H9 (cell line): ENCODE data around the gene ZNF423. TPM values are rescaled to one million over a fixed set of nuclear protein-coding genes. Genes with fewer than 3 reads are reported as not detected.

Experiments used
- DNase-seq: peaks from one replicate; pipeline ENCODE4 v3.0.0-alpha.2; 2017
- H2AFZ ChIP-seq: one replicate; pipeline ENCODE4 v1.6.1; 2013; ENCODE audit warnings: mild to moderate bottlenecking, low read length, control low read depth, moderate library complexity
- H2AK5ac ChIP-seq: 2 replicates; pipeline ENCODE4 v1.6.1; 2013; ENCODE audit warnings: low read length, control low read depth, mixed read lengths; ENCODE audit not compliant: insufficient read length
- H2BK120ac ChIP-seq: one replicate; pipeline ENCODE4 v1.6.1; 2013; ENCODE audit warnings: low read depth, mild to moderate bottlenecking, low read length, control low read depth, inconsistent platforms; ENCODE audit not compliant: poor library complexity, severe bottlenecking
- H2BK12ac ChIP-seq: 2 replicates; pipeline ENCODE4 v1.6.1; 2013; ENCODE audit warnings: low read length, control low read depth, mixed read lengths, low read depth; ENCODE audit not compliant: insufficient read length
- H2BK15ac ChIP-seq: 2 replicates; pipeline ENCODE4 v1.6.1; 2013; ENCODE audit warnings: low read depth, low read length, control low read depth
- H2BK20ac ChIP-seq: one replicate; pipeline ENCODE4 v1.6.1; 2013; ENCODE audit warnings: low read depth, mild to moderate bottlenecking, low read length, control low read depth, inconsistent platforms; ENCODE audit not compliant: poor library complexity, severe bottlenecking
- H2BK5ac ChIP-seq: 2 replicates; pipeline ENCODE4 v1.6.1; 2013; ENCODE audit warnings: low read length, control low read depth, mixed read lengths; ENCODE audit not compliant: insufficient read length
- H3K14ac ChIP-seq: 2 replicates; pipeline ENCODE4 v1.6.1; 2013; ENCODE audit warnings: low read length, control low read depth; ENCODE audit not compliant: insufficient read depth
- H3K18ac ChIP-seq: 2 replicates; pipeline ENCODE4 v1.6.1; 2013; ENCODE audit warnings: low read depth, mild to moderate bottlenecking, mixed read lengths, low read length, control low read depth; ENCODE audit not compliant: insufficient read length
- H3K23ac ChIP-seq: 2 replicates; pipeline ENCODE4 v1.6.1; 2013; ENCODE audit warnings: low read length, control low read depth, mixed read lengths, low read depth; ENCODE audit not compliant: insufficient read length
- H3K23me2 ChIP-seq: 2 replicates; pipeline ENCODE4 v1.6.1; 2013; ENCODE audit warnings: low read depth, mild to moderate bottlenecking, mixed read lengths, low read length, control low read depth; ENCODE audit not compliant: insufficient read length, poor library complexity, severe bottlenecking
- H3K27ac ChIP-seq: 2 replicates; pipeline ENCODE4 v1.5.1; 2013; ENCODE audit warnings: low read length, control low read depth, mixed read lengths, low read depth; ENCODE audit not compliant: insufficient read length
- H3K27me3 ChIP-seq: 2 replicates; pipeline ENCODE4 v1.6.1; 2013; ENCODE audit warnings: low read length, control low read depth, inconsistent platforms; ENCODE audit not compliant: insufficient read depth
- H3K4ac ChIP-seq: 2 replicates; pipeline ENCODE4 v1.6.1; 2013; ENCODE audit warnings: low read depth, mild to moderate bottlenecking, control low read depth, inconsistent platforms, low read length, moderate library complexity
- H3K4me1 ChIP-seq: 2 replicates; pipeline ENCODE4 v1.6.1; 2013; ENCODE audit warnings: low read length, control low read depth, inconsistent platforms; ENCODE audit not compliant: insufficient read depth
- H3K4me2 ChIP-seq: 2 replicates; pipeline ENCODE4 v1.6.1; 2013; ENCODE audit warnings: low read length, control low read depth, mixed read lengths; ENCODE audit not compliant: insufficient read length, insufficient read depth
- H3K56ac ChIP-seq: 2 replicates; pipeline ENCODE4 v1.6.1; 2013; ENCODE audit warnings: low read depth, mild to moderate bottlenecking, mixed read lengths, low read length, control low read depth; ENCODE audit not compliant: insufficient read length
- H3K79me1 ChIP-seq: 2 replicates; pipeline ENCODE4 v1.6.1; 2013; ENCODE audit warnings: low read depth, mild to moderate bottlenecking, moderate library complexity, low read length, control low read depth, inconsistent platforms; ENCODE audit not compliant: insufficient read depth, poor library complexity, severe bottlenecking
- H3K79me2 ChIP-seq: 2 replicates; pipeline ENCODE4 v1.6.1; 2013; ENCODE audit warnings: low read length, control low read depth, inconsistent platforms; ENCODE audit not compliant: insufficient read depth
- H3K9ac ChIP-seq: 2 replicates; pipeline ENCODE4 v1.6.1; 2013; ENCODE audit warnings: low read length, control low read depth, mixed read lengths; ENCODE audit not compliant: insufficient read length; ENCODE audit errors: extremely low read depth
- H3K9me3 ChIP-seq: one replicate; pipeline ENCODE4 v1.6.1; 2013; ENCODE audit warnings: low read depth, low read length, inconsistent platforms; ENCODE audit not compliant: control insufficient read depth
- H3T11ph ChIP-seq: one replicate; pipeline ENCODE4 v1.6.1; 2013; ENCODE audit warnings: mild to moderate bottlenecking, low read length, control low read depth, inconsistent platforms
- H4K20me1 ChIP-seq: one replicate; pipeline ENCODE4 v1.6.1; 2013; ENCODE audit not compliant: control insufficient read depth, insufficient read length, insufficient read depth
- H4K5ac ChIP-seq: 2 replicates; pipeline ENCODE4 v1.6.1; 2013; ENCODE audit warnings: low read depth, mild to moderate bottlenecking, mixed read lengths, low read length, control low read depth; ENCODE audit not compliant: insufficient read length
- H4K8ac ChIP-seq: replicated peaks from 2 replicates; pipeline ENCODE4 v1.6.1; 2013; ENCODE audit warnings: low read length, control low read depth, mixed read lengths, low read depth; ENCODE audit not compliant: insufficient read length
- H4K91ac ChIP-seq: 2 replicates; pipeline ENCODE4 v1.6.1; 2013; ENCODE audit warnings: low read depth, mild to moderate bottlenecking, moderate library complexity, mixed read lengths, low read length, control low read depth; ENCODE audit not compliant: insufficient read length
- H3K27ac Mint-ChIP-seq, 3 experiments: 2 replicates in 2 of 3; 3 replicates in 1 of 3; pipeline ENCODE4 v1.8.0; 2020 to 2021; ENCODE audit warnings: mixed read lengths in 3 of 3, mild to moderate bottlenecking in 1 of 3, moderate library complexity in 1 of 3
- H3K27me3 Mint-ChIP-seq: 2 replicates; pipeline ENCODE4 v1.8.0; 2021; ENCODE audit warnings: low read depth, mild to moderate bottlenecking, moderate library complexity, mixed read lengths
- H3K36me3 Mint-ChIP-seq, 3 experiments: 2 replicates in 2 of 3; 3 replicates in 1 of 3; pipeline ENCODE4 v1.8.0; 2020 to 2021; ENCODE audit warnings: low read depth in 3 of 3, mixed read lengths in 3 of 3; ENCODE audit not compliant: insufficient read depth in 1 of 3
- H3K4me1 Mint-ChIP-seq, 2 experiments: 2 replicates each; pipeline ENCODE4 v1.8.0; 2020; ENCODE audit warnings: mixed read lengths in 2 of 2
- H3K4me3 Mint-ChIP-seq, 2 experiments: 2 replicates in 1 of 2; 3 replicates in 1 of 2; pipeline ENCODE4 v1.8.0; 2020 to 2021; ENCODE audit warnings: mild to moderate bottlenecking in 2 of 2, mixed read lengths in 2 of 2, moderate library complexity in 1 of 2
- H3K9me3 Mint-ChIP-seq, 2 experiments: 2 replicates in 1 of 2; 3 replicates in 1 of 2; pipeline ENCODE4 v1.8.0; 2020; ENCODE audit warnings: mild to moderate bottlenecking in 2 of 2, mixed read lengths in 2 of 2, moderate library complexity in 1 of 2
- WGBS: extraction: QIAGEN DNeasy Blood & Tissue Kit; methylation state at CpG from one replicate; pipeline ENCODE4 v1.1.7; 2013; ENCODE audit warnings: missing lambda C conversion rate, low lambda C conversion rate, mixed read lengths; ENCODE audit not compliant: insufficient read length; ENCODE audit errors: extremely low coverage; 5-methylcytosine and 5-hydroxymethylcytosine counted together
- total RNA-seq: library from RNA; stranded (reverse); gene quantifications from 2 replicates; pipeline ENCODE4 v1.2.1, GENCODE V29; 2021
- TF ChIP-seq, protein P1 (sequence below): fragments of 200-600 bp; sonication (generic); conservative IDR thresholded peaks from 3 replicates; pipeline ENCODE4 v1.8.0; 2021; ENCODE audit warnings: antibody characterized with exemption, mild to moderate bottlenecking

Gene ZNF423
- total RNA-seq, 1 experiment from 2014 or later = 51.5 TPM

DNA sequence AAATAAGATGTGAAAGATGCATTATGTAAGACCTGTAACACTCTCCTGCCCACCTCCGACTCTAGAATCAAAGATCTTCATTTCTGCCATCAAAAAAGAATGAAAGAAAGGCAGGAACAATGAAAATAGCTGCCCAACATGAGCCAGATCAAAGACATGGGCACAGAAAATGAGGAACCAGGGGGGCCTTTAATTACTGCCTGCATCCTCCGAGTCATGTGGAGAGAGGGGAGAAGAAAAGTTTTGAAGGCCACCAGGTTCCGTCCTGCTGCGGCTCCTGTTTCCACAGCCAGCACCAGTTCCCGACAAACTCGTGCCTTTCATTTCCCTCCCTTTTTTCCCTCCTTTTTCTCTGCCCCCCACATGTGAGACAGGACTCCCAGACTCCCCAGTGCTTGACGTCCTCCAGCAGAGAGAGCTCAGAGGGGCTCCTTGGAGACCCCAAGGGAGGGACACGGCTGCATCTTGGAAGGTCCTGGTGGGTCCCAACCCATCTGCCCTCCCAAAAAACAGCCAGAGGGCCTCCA, 168.4 kb downstream of the ZNF423 start:
- H3K4ac ChIP-seq = no peak overlapping the region
- no peak for DNase-seq
- H2AFZ ChIP-seq = no peak overlapping the region
- no peaks in the 10 kb centered on the region for H3K9me3 ChIP-seq
- no peaks in the 10 kb centered on the region for H3K79me1 ChIP-seq
- H4K91ac ChIP-seq = no peak overlapping the region
- no peak overlapping the region for H2BK20ac ChIP-seq
- H4K5ac ChIP-seq = no peak overlapping the region
- Mint-ChIP-seq H3K9me3 (no peaks in the 10 kb centered on the region), H3K27me3 (no peaks in the 10 kb centered on the region; the same call in 1 of the 2 replicates), H3K27ac (peak overlapping the region in 2 of 3 experiments; percentile 10 to 32; a peak in 1 of 7 replicates), H3K4me1 (peaks cover 24 to 26% of the 10 kb centered on the region in 2 experiments), H3K4me3 (no peak overlapping the region), H3K36me3 (peaks cover 0 to 18% (median 4%) of the 10 kb centered on the region in 3 experiments; a peak in 4 of 7 replicates)
- TF ChIP-seq, protein P1, sequence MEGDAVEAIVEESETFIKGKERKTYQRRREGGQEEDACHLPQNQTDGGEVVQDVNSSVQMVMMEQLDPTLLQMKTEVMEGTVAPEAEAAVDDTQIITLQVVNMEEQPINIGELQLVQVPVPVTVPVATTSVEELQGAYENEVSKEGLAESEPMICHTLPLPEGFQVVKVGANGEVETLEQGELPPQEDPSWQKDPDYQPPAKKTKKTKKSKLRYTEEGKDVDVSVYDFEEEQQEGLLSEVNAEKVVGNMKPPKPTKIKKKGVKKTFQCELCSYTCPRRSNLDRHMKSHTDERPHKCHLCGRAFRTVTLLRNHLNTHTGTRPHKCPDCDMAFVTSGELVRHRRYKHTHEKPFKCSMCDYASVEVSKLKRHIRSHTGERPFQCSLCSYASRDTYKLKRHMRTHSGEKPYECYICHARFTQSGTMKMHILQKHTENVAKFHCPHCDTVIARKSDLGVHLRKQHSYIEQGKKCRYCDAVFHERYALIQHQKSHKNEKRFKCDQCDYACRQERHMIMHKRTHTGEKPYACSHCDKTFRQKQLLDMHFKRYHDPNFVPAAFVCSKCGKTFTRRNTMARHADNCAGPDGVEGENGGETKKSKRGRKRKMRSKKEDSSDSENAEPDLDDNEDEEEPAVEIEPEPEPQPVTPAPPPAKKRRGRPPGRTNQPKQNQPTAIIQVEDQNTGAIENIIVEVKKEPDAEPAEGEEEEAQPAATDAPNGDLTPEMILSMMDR = no peak
- no peaks in the 10 kb centered on the region for H3K27me3 ChIP-seq
- no peak overlapping the region for H4K8ac ChIP-seq
- H3K23me2 ChIP-seq = no peaks in the 10 kb centered on the region
- H3T11ph ChIP-seq = no peak overlapping the region
- no peak overlapping the region for H3K14ac ChIP-seq
- H3K4me1 ChIP-seq = no peaks in the 10 kb centered on the region
- WGBS = no CpG with 5 or more reads among the region's 8 CpGs
- H3K23ac ChIP-seq = no peak overlapping the region
- no peak overlapping the region for H2BK120ac ChIP-seq
- H3K56ac ChIP-seq = no peak overlapping the region
- H3K9ac ChIP-seq = no peak overlapping the region
- no peak overlapping the region for H3K4me2 ChIP-seq
- no peak overlapping the region for H3K27ac ChIP-seq
- H2BK15ac ChIP-seq = no peak overlapping the region
- H3K79me2 ChIP-seq = no peaks in the 10 kb centered on the region
- H2BK12ac ChIP-seq = no peak overlapping the region
- no peak overlapping the region for H2BK5ac ChIP-seq
- no peak overlapping the region for H3K18ac ChIP-seq
- no peaks in the 10 kb centered on the region for H4K20me1 ChIP-seq
- no peak overlapping the region for H2AK5ac ChIP-seq
